OCI-LY7 (cell line): ENCODE data around the gene TRIM28. TPM values are rescaled to one million over a fixed set of nuclear protein-coding genes. Genes with fewer than 3 reads are reported as not detected.

Experiments
- BruUV-seq: library from RNA; stranded (reverse); fragments of 400-500 nt; replicated peaks from 2 replicates; lab custom pipeline; 2021; lab: Mats Ljungman, UMichigan
- CTCF ChIA-PET: fragments of 300-600 bp; sonication (Branson Sonifier 250); formaldehyde crosslinking; loops from one replicate; lab custom pipeline; 2022; ENCODE audit warnings: antibody characterized with exemption; ENCODE audit not compliant: unreplicated experiment; lab: Charles Lee
- POLR2A ChIA-PET: fragments of 300-600 bp; sonication (Branson Sonifier 250); formaldehyde crosslinking; loops from one replicate; lab custom pipeline; 2022; ENCODE audit warnings: antibody characterized with exemption; lab: Charles Lee
- DNase-seq: peaks from one replicate; pipeline ENCODE4 v3.0.0-alpha.2; 2015; ENCODE audit warnings: low spot score
- H2AFZ ChIP-seq: fragments of 200-600 bp; sonication (generic), shearing (Covaris generic); 2 replicates; pipeline ENCODE4 v1.6.1; 2014; ENCODE audit warnings: mild to moderate bottlenecking, antibody characterized with exemption, low read length, moderate library complexity
- H3K27ac ChIP-seq: fragments of 200-600 bp; sonication (generic); 2 replicates; pipeline ENCODE4 v1.5.1; 2014; ENCODE audit warnings: mixed run types, low read depth, mild to moderate bottlenecking, moderate library complexity, low read length, inconsistent platforms; ENCODE audit not compliant: poor library complexity, severe bottlenecking
- H3K36me3 ChIP-seq: fragments of 200-600 bp; sonication (generic); 2 replicates; pipeline ENCODE4 v1.6.1; 2014; ENCODE audit warnings: mild to moderate bottlenecking, antibody characterized with exemption, low read length, moderate library complexity, mixed read lengths; ENCODE audit not compliant: insufficient read depth
- H3K4me1 ChIP-seq: fragments of 200-600 bp; sonication (generic); 2 replicates; pipeline ENCODE4 v1.5.1; 2014; ENCODE audit warnings: mild to moderate bottlenecking, low read length; ENCODE audit not compliant: insufficient read depth, poor library complexity, severe bottlenecking
- H3K4me2 ChIP-seq: fragments of 200-600 bp; sonication (generic); 2 replicates; pipeline ENCODE4 v1.6.1; 2014; ENCODE audit warnings: mild to moderate bottlenecking, low read length
- H3K4me3 ChIP-seq: fragments of 200-600 bp; sonication (generic); 2 replicates; pipeline ENCODE4 v1.5.1; 2014; ENCODE audit warnings: mild to moderate bottlenecking, low read depth, low read length; ENCODE audit not compliant: poor library complexity, severe bottlenecking
- H3K79me2 ChIP-seq: fragments of 200-600 bp; sonication (generic); 2 replicates; pipeline ENCODE4 v1.6.1; 2016; ENCODE audit warnings: low read depth, mild to moderate bottlenecking, low read length, moderate library complexity, mixed read lengths; ENCODE audit not compliant: insufficient read depth
- H3K9me2 ChIP-seq: fragments of 200-600 bp; sonication (generic); 2 replicates; pipeline ENCODE4 v1.6.1; 2016; ENCODE audit warnings: mild to moderate bottlenecking, low read length, mixed read lengths; ENCODE audit not compliant: insufficient read depth
- H3K9me3 ChIP-seq: fragments of 200-600 bp; sonication (generic); 2 replicates; pipeline ENCODE4 v1.6.1; 2014; ENCODE audit warnings: mild to moderate bottlenecking, mixed run types, low read length, mixed read lengths
- H4K20me1 ChIP-seq: fragments of 200-600 bp; sonication (generic); 2 replicates; pipeline ENCODE4 v1.6.1; 2014; ENCODE audit warnings: mild to moderate bottlenecking, antibody characterized with exemption, low read length, moderate library complexity, mixed read lengths; ENCODE audit not compliant: insufficient read depth
- CTCF ChIP-seq: fragments of 200-600 bp; sonication (generic); conservative IDR thresholded peaks from 2 replicates; pipeline ENCODE4 v1.5.1; 2014; ENCODE audit warnings: mild to moderate bottlenecking, antibody characterized with exemption, low read length, moderate library complexity, mixed read lengths
- EZH2phosphoT487 ChIP-seq: fragments of 200-600 bp; sonication (generic); IDR thresholded peaks from 2 replicates; pipeline ENCODE4 v1.6.1; 2018; ENCODE audit warnings: low read depth, borderline replicate concordance, mild to moderate bottlenecking, mixed run types, antibody characterized with exemption, low read length, moderate library complexity, mixed read lengths
- intact Hi-C: fragments of 100-400 bp; cut with micrococcal nuclease; formaldehyde crosslinking; loops from one replicate; pipeline ENCODE4 v1.10.0; 2022; ENCODE audit not compliant: unreplicated experiment
- total RNA-seq, 2 experiments: library from RNA; depleted of rRNA in 1 of 2; stranded (reverse); fragments of >200 nt in 1 of 2; shearing (Covaris generic) in 1 of 2; gene quantifications; 2 replicates each; pipeline ENCODE4 v1.2.3, GENCODE V29; 2014 to 2022

TRIM28 gene
- total RNA-seq, 2 experiments from 2014 or later, result 601 to 729 TPM

- intact Hi-C loops, result loop anchor here (1.0 to 5.0 kb wide), 7 partner anchors 26 to 336 kb away; partner anchors contain the start of genes TRIM28, ZNF274, ZNF324B and ZNF497
- Histone ChIP-seq H3K79me2 (peaks cover 11% of the 10 kb centered on the region; the same call in 1 of the 2 replicates), H2AFZ (peak overlapping the region; percentile 86; the same call in 1 of the 2 replicates), H3K36me3 (peaks cover 23% of the 10 kb centered on the region), H4K20me1 (no peaks in the 10 kb centered on the region), H3K9me3 (no peaks in the 10 kb centered on the region), H3K4me1 (peaks cover 20% of the 10 kb centered on the region), H3K9me2 (no peaks in the 10 kb centered on the region), H3K4me3 (peak overlapping the region; percentile 87), H3K4me2 (peak overlapping the region; percentile 95), H3K27ac (peak overlapping the region; percentile 80)
- TF ChIP-seq CTCF (no peak; the same call in 1 of the 2 replicates), EZH2phosphoT487 (no peak)
- DNase-seq, result peak; percentile 19
- CTCF ChIA-PET, result interaction anchor here (0.5 kb wide), 1 partner anchor 9 kb away, joined by 5 read pairs; no protein-coding TSS in a partner anchor
- no TSS peak for BruUV-seq
- POLR2A ChIA-PET, result interaction anchor here (2.6 kb wide), 1 partner anchor 61 kb away, joined by 11 read pairs; no protein-coding TSS in a partner anchor
Observed at GRCh38 chr19:58518256-58519086, 25.4 kb upstream of the TRIM28 start.

GRCh38 chr19:58519087-58519354 is 24.8 kb upstream of the TRIM28 start:
- H3K4me3 ChIP-seq, result peak overlapping the region; percentile 87
- H3K79me2 ChIP-seq, result peaks cover 11% of the 10 kb centered on the region; the same call in 1 of the 2 replicates
- H2AFZ ChIP-seq, result peak overlapping the region; percentile 86
- DNase-seq, result peak; percentile 76
- no peaks in the 10 kb centered on the region for H4K20me1 ChIP-seq
- peak overlapping the region; percentile 80 for H3K27ac ChIP-seq
- H3K36me3 ChIP-seq, result peaks cover 18% of the 10 kb centered on the region
- CTCF ChIA-PET, result no interaction called here
- BruUV-seq, result no TSS peak
- no peak for TF ChIP-seq EZH2phosphoT487
- no peak for TF ChIP-seq CTCF
- H3K9me2 ChIP-seq, result no peaks in the 10 kb centered on the region
- H3K4me1 ChIP-seq, result peaks cover 15% of the 10 kb centered on the region
- POLR2A ChIA-PET, result interaction anchor here (2.6 kb wide), 1 partner anchor 61 kb away, joined by 11 read pairs; no protein-coding TSS in a partner anchor
- H3K4me2 ChIP-seq, result peak overlapping the region; percentile 95
- H3K9me3 ChIP-seq, result no peaks in the 10 kb centered on the region
- intact Hi-C loops, result loop anchor here (1.0 to 5.0 kb wide), 6 partner anchors 25 to 336 kb away; partner anchors contain the start of genes TRIM28, ZNF274, ZNF324B and ZNF497
